ENCODE measurements around the gene ACTR3C. TPM values are rescaled to one million over a fixed set of nuclear protein-coding genes. Genes with fewer than 3 reads are reported as not detected.

The ACTR3C gene
- total RNA-seq, 4 donors from 2014 or later: 0.38 to 2.0 (median 0.58) TPM

DNA sequence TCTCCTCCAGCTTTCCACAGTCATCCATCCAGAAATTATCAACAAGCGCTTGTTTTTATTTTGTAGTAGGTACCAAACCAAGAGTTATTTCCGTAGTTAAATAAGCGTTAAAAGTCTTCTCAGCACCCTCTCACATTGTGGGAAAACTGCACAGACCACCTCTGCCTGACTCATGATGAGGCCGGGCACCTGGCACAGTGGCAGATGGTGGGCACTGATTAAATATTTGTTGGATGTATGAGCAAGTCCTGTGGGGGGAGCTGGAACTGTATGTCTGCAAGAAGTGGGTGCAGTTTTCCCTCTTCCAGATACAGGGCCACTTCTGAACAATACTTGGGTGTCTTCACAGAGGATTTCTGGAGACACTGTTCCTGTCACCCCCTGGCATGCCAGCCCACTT lies 40.0 kb upstream of the ACTR3C start:
- TF ChIP-seq, protein P1, sequence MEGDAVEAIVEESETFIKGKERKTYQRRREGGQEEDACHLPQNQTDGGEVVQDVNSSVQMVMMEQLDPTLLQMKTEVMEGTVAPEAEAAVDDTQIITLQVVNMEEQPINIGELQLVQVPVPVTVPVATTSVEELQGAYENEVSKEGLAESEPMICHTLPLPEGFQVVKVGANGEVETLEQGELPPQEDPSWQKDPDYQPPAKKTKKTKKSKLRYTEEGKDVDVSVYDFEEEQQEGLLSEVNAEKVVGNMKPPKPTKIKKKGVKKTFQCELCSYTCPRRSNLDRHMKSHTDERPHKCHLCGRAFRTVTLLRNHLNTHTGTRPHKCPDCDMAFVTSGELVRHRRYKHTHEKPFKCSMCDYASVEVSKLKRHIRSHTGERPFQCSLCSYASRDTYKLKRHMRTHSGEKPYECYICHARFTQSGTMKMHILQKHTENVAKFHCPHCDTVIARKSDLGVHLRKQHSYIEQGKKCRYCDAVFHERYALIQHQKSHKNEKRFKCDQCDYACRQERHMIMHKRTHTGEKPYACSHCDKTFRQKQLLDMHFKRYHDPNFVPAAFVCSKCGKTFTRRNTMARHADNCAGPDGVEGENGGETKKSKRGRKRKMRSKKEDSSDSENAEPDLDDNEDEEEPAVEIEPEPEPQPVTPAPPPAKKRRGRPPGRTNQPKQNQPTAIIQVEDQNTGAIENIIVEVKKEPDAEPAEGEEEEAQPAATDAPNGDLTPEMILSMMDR (IDR thresholded peaks at IDR 0.05; ENCODE audit: low read depth): no peak

DNA sequence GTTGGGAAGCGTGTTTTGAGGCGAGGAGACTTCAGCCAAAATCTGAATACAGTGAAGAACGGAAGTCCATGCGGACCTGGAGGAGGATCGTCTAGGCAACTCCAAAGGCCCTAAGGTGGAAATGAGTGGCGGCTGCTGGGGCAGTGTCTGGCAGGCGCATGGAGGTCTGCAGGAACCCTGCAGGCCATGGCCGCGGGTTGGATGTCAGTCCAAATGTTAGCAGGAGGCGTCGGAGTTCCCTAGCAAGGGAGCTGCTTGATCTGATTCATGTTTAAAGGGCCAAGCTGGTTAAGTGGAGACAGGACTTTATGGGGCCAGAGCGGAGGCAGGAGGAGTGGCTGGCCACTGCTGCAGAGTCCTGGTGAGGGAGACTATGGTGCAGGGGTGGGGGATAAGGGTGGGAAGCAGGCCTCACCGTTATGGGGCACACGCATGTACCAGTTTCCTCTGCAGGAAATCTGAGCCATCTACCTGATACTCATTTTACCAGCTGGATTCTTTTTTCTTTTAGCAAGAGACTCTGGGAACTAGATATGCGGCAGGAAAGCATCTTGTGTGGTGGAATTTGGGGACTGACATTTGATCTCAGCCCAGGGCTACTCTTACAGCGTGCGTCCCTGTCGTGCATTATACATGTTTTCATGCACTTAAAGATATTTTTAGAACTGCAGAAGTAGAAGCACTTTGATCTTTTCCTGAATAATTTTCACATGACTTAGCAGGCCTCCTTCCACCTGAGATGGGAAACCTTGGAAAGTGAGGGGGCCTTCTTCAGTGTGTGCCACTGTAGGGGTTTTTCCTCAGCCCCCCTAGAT lies 38.7 kb upstream of the ACTR3C start:
- TF ChIP-seq, protein P1 (IDR thresholded peaks at IDR 0.05; ENCODE audit: low read depth): no peak

DNA sequence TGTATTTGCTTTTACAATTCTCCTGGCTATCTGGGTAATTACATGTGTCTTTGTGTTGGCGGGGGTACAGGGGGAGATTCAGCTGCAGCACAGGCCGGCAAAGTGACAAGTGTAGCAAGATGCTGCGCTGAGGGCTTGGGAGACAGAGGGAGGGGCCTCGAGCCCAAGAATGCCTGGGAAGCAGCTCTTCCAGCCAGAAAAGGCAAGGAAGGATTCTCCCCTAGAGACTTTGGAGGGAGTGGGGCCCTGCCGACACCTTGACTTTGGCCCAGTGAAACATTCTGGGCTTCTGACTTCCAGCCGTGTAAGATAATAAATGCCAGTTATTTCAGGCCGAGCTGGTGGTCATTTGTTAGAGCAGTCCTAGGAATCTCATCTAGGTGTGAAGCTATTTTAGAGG lies 38.1 kb upstream of the ACTR3C start:
- TF ChIP-seq, protein P1 (IDR thresholded peaks at IDR 0.05; ENCODE audit: low read depth): no peak

DNA sequence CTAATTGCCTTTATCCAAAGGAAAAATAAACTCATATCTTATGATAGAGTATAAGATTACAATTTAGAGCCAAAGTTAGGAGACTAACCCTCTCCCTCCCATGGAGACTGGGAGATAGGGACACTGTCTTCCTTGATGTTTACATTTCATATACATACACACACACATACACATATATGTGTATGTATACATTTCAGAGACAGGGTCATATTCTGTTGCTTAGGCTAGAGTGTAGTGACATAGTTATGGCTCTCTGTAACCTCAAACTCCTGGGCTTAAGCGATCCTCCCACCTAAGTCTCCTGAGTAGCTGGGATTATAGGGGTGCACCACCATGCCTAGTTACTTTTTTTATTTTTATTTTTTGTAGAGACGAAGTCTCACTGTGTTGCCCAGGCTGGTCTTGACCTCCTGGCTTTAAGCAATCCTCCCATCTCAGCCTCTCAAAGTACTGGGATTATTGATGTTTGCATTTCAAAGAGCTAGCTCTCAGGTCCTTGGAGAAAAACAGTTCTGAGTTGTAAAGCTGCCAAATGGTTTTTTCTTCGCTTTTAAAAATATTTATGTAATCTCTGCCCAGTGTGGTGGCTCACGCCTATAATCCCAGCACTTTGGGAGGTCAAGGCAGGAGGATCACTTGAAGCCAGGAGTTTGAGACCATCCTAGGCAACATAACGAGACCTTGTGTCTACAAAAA lies 37.2 kb upstream of the ACTR3C start:
- TF ChIP-seq, protein P1 (IDR thresholded peaks at IDR 0.05; ENCODE audit: low read depth): no peak

DNA sequence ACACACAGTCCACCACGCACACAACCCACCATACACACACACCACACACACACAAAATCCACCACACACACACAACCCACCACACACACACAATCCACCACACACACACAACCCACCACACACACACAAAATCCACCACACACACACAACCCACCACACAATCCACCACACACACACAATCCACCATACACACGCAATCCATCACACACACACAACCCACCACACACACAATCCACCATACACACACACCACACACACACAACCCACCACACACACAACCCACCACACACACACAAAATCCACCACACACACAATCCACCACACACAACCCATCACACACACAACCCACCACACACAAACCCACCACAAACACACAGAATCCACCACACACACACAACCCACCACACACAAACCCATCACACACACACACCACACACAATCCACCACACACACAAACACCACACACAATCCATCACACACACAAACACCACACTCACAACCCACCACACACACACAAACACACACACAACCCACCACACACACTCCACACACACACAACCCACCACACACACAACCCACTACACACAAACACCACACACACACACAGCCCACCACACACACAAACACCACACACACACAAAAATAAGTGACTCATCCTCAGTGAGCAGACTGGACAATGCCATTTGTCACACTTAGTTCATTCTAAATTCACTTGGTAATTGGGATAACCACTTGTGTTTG lies 36.4 kb upstream of the ACTR3C start:
- TF ChIP-seq, protein P1 (IDR thresholded peaks at IDR 0.05; ENCODE audit: low read depth): no peak

DNA sequence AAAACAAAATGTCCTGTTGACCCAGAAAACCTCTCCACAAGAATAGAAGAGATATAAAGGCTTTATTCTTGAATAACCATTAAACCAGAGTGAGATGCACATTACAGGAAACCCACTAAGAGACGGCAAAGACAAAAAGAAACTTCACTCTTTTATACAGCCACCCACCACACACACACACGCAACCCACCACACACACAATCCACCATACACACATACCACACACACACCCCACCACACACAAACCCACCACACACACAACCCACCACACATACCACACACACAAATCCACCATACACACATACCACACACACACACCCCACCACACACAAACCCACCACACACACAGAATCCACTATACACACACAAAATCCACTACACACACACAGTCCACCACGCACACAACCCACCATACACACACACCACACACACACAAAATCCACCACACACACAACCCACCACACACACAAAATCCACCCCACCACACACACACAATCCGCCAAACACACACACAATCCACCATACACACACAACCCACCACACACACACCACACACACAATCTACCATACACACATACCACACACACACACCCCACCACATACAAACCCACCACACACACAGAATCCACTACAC lies 35.8 kb upstream of the ACTR3C start:
- TF ChIP-seq, protein P1 (IDR thresholded peaks at IDR 0.05; ENCODE audit: low read depth): no peak
